NCI-H2107 (cell line): Measurements from ENCODE around the gene BPIFB4.
"Not testable (repeated sequence)": the region's sequence is repeated elsewhere in the genome, so short reads cannot be mapped to it uniquely, and the experiment has no call there.

Experiments
- DNase-seq: peaks from one replicate; lab custom pipeline; 2025; lab: John Stamatoyannopoulos, UW

The BPIFB4 gene

DNA sequence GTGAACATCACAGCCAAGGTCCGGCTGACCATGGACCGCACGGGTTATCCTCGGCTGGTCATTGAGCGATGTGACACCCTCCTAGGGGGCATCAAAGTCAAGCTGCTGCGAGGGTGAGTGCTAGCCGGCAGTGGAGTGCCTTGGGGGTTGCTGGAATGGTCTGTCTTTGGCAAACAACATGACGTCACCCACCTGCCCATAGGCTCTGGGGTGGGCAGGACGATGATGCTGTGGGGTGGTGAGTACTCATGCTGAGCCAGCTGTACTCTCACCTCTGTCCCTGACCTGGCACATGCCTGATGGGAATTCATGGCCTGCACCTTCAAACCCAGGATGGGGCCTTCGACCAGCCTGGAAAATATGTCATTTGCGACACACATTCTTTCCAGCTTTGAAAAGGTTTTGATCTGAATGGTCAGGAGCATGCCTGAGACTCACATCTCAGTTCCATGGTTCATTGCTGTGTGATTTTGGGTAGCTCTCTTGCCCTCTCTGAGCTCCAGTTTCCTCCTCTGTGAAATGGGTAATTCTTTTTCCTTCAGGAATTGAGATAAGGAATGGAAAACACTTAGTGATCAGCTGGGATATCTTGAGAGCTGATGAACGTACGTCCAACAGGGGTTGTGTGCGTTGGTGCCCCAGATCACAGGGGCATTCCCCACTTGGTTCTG lies 6.7 kb downstream of the BPIFB4 start:
- no peak for DNase-seq

- no peak for DNase-seq
These were observed 11.7 kb downstream of the BPIFB4 start for GRCh38 chr20:33091147-33091546.

DNA sequence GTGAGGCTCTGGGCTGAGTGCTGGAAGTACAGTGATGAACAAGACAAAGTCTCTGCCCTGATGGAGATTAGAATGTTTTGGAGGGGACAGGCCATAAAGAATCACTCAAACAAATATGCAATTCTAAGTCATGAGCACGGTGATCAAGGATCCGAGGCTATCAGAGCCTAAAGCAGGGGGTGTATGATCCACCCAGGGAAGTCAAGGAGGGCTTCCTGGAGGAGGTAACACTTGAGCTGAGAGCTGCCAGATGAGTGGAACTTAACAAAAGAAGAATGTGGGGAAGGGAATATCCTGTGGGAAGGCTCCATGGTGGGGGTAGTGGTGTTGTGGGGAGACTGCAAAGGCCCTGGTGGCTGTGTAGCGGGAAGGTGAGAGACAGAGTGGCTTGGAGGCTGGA lies 12.2 kb downstream of the BPIFB4 start:
- DNase-seq: no peak

DNA sequence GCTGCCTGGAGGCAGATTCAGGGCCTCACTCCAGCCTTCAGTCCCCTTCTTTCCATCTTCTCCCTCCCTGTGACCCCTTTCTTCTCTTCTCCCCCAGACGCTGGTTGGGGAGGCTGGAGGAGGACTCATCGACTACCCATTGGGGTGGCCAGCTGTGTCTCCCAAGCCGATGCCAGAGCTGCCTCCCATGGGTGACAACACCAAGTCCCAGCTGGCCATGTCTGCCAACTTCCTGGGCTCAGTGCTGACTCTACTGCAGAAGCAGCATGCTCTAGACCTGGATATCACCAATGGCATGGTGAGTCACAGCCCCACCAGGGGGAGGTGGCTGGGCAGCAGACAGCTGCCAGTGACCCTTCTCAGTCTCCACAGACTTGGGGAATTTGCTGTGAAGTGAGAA lies 12.9 kb downstream of the BPIFB4 start:
- no peak for DNase-seq

DNA sequence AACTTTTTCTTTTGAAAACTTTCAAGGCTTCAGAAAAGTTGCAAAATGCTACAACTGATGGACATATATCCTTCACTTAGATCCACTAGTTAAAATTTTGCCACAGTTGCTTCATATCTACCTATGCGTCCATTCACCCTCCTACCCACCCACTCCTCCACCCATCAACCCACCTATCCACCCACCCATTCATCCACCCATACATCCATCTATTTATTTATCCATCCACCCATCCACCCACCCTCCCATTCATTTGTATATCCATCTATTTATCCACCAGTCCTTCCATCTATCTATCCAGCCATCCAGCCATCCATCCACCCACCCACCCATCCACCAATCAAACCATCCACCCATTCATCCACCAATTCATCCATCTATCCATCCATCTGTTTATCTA lies 13.6 kb downstream of the BPIFB4 start:
- no peak for DNase-seq

DNA sequence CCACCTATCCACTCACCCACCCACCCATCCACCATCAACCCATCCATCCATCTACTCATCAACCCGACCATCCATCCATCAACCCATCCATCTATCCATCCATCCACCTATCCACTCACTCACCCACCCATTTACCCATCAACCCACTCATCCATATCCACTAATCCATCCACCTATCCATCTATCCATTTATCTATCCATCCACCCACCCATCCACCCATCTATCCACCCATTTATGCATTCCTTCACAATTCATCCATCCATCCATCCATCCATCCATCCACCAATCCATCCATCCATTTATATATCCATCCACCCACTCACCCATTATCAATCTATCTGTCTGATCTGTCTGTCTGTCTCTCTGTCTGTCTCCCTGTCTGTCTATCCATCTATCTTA lies 14.1 kb downstream of the BPIFB4 start:
- DNase-seq: no peak

- no peak for DNase-seq
These were observed 15.8 kb downstream of the BPIFB4 start for GRCh38 chr20:33095249-33095648.

DNA sequence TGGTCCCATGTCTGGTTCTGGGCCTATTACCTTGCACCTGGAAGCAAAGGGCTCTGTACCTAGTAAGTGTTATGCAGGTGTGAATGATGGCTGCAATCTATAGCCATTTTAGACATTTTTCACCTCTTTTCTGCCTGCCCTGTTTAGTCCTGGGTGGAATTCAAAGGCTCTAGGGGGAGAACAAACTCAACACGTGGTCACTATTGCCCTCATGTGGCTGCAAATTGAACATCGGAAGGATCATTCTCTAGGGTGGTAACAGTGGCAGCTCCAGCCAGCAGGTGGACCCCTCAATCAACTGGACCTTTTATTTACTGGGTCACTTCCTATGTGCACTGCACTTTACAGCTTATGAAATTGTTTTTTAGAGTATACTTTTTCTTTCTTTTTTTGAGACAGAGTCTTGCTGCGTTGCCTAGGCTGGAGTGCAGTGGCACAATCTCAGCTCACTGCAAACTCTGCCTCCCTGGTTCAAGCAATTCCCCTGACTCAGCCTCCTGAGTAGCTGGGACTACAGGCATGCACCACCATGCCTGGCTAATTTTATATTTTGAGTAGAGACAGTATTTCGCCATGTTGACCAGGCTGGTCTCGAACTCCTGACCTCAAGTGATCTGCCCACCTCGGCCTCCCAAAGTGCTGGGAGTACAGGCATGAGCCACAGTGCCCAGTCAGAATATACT lies 16.6 kb downstream of the BPIFB4 start:
- DNase-seq: not testable (repeated sequence)

GRCh38 chr20:33097001-33097400 lies 17.6 kb downstream of the BPIFB4 start:
- DNase-seq: no peak

DNA sequence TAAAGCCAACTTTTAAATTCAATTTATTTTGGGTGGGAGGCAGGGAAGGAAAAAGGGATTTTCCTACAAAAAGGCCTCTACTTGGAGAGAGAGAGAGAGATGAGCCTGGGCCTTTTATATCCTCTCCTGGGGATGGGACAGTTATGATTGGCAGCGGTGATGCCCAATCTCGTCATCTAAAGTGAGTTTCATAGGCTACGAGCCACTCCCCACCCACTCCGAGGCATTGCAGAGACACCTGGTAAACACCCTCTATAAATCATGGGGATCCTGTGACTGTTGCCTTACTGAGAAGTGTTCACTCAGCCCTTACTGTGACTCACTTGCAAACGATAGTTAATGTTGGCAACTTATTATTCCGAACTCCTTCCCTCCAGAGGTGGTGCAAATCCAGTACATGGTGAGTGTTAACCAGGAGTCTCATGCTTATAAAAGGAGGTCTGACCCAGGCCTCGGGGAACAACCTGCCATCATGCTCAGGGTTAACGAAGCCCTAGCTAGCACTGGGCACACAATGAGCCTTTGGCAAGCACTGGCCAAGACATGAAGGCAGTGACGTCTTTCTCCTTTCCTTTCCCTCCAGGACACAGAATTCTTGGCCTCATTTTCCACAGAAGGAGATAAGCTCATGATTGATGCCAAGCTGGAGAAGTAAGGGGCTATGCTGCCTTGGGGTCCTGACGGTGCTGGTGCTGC lies 20.5 kb downstream of the BPIFB4 start:
- DNase-seq: no peak

DNA sequence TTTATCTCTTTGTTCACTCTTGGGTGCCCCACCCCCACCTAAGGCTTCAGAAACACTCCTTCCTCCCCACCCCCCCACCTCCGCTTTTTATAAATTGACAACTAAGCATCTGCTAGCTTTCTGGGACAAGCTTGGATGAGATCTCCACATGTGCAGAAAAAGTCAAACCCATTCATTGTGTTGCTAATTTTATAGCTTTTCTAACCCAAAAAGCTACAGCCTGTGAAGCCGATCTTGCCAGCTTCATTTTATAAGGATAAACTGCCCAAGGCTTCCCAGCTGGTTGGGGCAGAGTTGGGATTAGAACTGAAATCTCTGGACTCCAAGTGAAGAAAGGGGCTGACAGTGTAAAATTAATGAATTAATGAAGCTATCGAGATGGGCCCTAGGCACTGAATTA lies 24.1 kb downstream of the BPIFB4 start:
- DNase-seq: no peak

- no peak for DNase-seq
These were observed 24.9 kb downstream of the BPIFB4 start for GRCh38 chr20:33104336-33104735.

- DNase-seq: no peak
These were observed 26.0 kb downstream of the BPIFB4 start for GRCh38 chr20:33105316-33105924.

DNA sequence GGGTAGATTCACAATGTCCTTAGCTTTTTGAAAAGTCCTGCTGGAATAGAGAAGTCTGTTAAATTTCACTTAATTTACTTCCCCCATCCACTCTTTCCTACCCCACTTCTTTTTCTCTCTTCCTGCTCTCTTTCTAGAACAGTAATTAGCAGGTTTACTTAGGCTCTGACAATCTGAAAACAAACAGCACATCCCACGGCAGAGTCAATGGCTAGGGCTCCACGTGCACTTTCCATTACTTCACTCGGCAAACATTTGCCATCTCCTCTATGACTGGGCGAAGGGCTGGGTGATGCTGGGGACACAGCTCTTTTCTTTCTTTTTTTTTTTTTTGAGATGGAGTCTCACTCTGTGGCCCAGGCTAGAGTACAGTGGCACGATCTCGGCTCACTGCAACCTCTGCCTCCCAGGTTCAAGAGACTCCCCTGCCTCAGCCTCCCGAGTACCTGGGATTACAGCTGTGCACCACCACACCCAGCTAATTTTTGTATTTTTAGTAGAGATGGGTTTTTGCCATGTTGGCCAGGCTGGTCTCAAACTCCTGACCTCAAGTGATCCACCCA lies 26.7 kb downstream of the BPIFB4 start:
- not testable (repeated sequence) for DNase-seq

- DNase-seq: no peak
These were observed 29.2 kb downstream of the BPIFB4 start for GRCh38 chr20:33108661-33109060.

- no peak for DNase-seq
These were observed 30.8 kb downstream of the BPIFB4 start for GRCh38 chr20:33110147-33110825.

DNA sequence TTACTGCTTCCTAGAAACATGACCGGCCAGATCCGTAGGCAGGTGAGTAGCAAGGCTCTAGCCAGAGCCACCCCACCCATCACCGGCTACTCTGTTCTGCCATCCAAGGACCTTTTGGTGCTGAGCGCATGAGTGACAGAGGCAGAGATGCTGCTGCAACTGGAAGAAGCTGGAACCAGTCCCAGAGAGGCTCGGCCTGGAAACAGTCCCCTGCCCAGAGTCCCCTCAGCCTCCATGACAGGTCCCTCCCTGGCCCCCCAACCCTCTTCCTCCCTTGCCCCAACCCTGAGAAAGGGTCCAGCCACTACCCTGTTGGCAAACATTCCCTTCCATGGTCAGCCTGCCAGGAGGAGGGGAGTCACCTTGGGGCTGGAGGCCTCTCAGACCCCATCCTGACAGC lies 31.9 kb downstream of the BPIFB4 start:
- DNase-seq: no peak

DNA sequence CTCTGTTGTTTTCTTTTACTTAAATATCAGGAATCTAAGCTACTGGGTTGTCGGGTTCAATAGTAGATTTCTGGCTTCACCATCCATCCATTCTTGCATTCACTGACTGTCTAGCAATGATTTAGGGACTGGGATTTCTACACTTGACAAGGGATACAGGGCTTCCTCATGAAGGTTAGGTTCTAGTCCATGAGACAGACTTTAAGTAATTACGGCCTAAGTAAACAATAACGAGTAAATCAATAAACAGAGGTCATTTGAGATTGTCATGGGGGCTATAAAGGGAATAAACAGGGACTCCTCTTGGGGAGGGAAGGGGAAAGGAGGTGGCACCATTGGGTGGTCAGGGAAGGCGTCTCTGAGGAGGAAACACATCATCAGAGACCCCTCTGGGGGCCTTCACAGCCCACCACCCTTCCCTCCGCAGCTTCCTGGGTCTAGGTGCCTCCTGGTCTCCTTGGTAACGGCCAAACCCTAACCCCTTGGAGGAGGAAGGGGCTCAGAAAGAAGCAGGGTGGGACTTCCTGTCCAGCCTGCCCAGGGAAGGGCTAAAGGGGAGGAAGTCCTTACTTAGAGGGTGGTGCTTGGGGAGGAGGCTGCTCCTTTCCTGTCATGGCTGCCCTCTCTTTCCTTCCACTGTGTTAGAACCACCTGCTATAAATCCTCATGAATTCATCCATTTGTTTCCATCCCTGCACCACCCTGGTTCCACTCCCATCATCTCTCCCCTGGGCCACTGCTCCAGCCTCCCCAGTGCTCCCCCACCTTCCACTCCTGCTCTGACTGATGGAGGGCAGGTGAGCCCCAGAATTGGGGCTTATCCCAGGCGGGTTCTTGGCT lies 33.3 kb downstream of the BPIFB4 start:
- no peak for DNase-seq

DNA sequence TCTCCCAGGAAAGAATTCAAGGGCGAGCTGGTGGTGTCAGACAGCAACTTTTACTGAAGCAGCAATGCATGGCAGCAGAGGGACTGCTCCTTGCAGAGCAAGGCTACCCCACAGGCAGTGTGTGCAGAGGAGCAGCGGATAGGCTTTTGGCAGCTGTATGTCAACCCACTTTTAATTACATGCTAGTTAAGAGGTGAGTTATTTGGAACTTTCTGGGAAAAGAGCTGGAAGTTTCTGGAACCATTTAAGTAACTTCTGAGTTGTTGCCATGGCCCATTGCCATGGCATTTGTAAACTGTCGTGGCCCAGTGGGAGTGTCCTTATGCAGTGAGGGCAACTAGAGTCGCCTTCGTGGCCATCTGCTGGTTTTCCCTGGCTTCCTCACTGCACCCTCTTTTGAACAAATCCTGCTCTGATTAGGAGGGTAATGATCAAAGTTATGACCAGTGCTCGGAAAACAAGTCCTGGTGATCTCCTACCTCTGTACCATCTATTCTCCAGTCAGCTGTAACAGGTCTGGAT lies 34.0 kb downstream of the BPIFB4 start:
- DNase-seq: no peak

DNA sequence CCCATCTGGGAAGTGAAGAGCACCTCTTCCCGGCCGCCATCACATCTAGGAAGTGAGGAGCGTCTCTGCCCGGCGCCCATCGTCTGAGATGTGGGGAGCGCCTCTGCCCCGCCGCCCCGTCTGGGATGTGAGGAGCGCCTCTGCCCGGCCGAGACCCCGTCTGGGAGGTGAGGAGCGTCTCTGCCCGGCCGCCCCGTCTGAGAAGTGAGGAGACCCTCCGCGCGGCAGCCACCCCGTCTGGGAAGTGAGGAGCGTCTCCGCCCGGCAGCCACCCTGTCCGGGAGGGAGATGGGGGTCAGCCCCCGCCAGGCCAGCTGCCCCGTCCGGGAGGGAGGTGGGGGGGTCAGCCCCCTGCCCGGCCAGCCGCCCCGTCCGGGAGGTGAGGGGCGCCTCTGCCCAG lies 36.1 kb downstream of the BPIFB4 start:
- not testable (repeated sequence) for DNase-seq
